ENCODE data around the gene OLFML2A.
"Not testable (repeated sequence)": the region's sequence is repeated elsewhere in the genome, so short reads cannot be mapped to it uniquely, and the experiment has no call there.

The OLFML2A gene

GRCh38 chr9:124776954-124777648 lies at the start of gene OLFML2A:
TSS of gene OLFML2A (plus strand) at chr9:124777133. CDS start at chr9:124777271, 138 bp downstream.
- no peak for DNase-seq (ENCODE audit: low read depth)

GRCh38 chr9:124730772-124731171 lies 46.2 kb upstream of the OLFML2A start:
- no peak for DNase-seq (ENCODE audit: low read depth)

GRCh38 chr9:124733964-124734740 lies 42.8 kb upstream of the OLFML2A start:
- DNase-seq (ENCODE audit: low read depth) = no peak

GRCh38 chr9:124734741-124735083 lies 42.2 kb upstream of the OLFML2A start:
- DNase-seq (ENCODE audit: low read depth) = not testable (repeated sequence)

- no peak for DNase-seq (ENCODE audit: low read depth)
These were observed 41.8 kb upstream of the OLFML2A start for GRCh38 chr9:124735121-124735520.

- DNase-seq (ENCODE audit: low read depth) = not testable (repeated sequence)
These were observed 38.9 kb upstream of the OLFML2A start for GRCh38 chr9:124738075-124738474.

GRCh38 chr9:124739360-124739759 lies 37.6 kb upstream of the OLFML2A start:
- DNase-seq (ENCODE audit: low read depth) = no peak

- no peak for DNase-seq (ENCODE audit: low read depth)
These were observed 35.8 kb upstream of the OLFML2A start for GRCh38 chr9:124741149-124741548.

GRCh38 chr9:124741662-124742061 lies 35.3 kb upstream of the OLFML2A start:
- no peak for DNase-seq (ENCODE audit: low read depth)

- DNase-seq (ENCODE audit: low read depth) = no peak
These were observed 34.0 kb upstream of the OLFML2A start for GRCh38 chr9:124742940-124743339.

GRCh38 chr9:124743686-124744348 lies 33.1 kb upstream of the OLFML2A start:
- no peak for DNase-seq (ENCODE audit: low read depth)

- DNase-seq (ENCODE audit: low read depth) = no peak
These were observed 29.9 kb upstream of the OLFML2A start for GRCh38 chr9:124747065-124747464.

- no peak for DNase-seq (ENCODE audit: low read depth)
These were observed 27.6 kb upstream of the OLFML2A start for GRCh38 chr9:124749284-124749683.

- DNase-seq (ENCODE audit: low read depth) = no peak
These were observed 27.2 kb upstream of the OLFML2A start for GRCh38 chr9:124749781-124750180.

- no peak for DNase-seq (ENCODE audit: low read depth)
These were observed 24.0 kb upstream of the OLFML2A start for GRCh38 chr9:124752967-124753366.

- no peak for DNase-seq (ENCODE audit: low read depth)
These were observed 22.6 kb upstream of the OLFML2A start for GRCh38 chr9:124754289-124754688.

- no peak for DNase-seq (ENCODE audit: low read depth)
These were observed 21.9 kb upstream of the OLFML2A start for GRCh38 chr9:124755061-124755460.

GRCh38 chr9:124756011-124756410 lies 20.9 kb upstream of the OLFML2A start:
- no peak for DNase-seq (ENCODE audit: low read depth)

GRCh38 chr9:124757616-124758015 lies 19.3 kb upstream of the OLFML2A start:
- DNase-seq (ENCODE audit: low read depth) = no peak

GRCh38 chr9:124758061-124758460 lies 18.9 kb upstream of the OLFML2A start:
- DNase-seq (ENCODE audit: low read depth) = no peak

- DNase-seq (ENCODE audit: low read depth) = no peak
These were observed 18.2 kb upstream of the OLFML2A start for GRCh38 chr9:124758691-124759090.

GRCh38 chr9:124759327-124759726 lies 17.6 kb upstream of the OLFML2A start:
- no peak for DNase-seq (ENCODE audit: low read depth)

GRCh38 chr9:124760719-124761118 lies 16.2 kb upstream of the OLFML2A start:
- no peak for DNase-seq (ENCODE audit: low read depth)
